Measurements from ENCODE around the gene TMEM222. TPM values are rescaled to one million over a fixed set of nuclear protein-coding genes. Genes with fewer than 3 reads are reported as not detected.

Gene TMEM222
- total and polyA plus RNA-seq, 10 of the 15 experiments (the other 5 are each of a cell fraction or from before 2014, with no cell fraction given) = 3.8 to 43.5 (median 35.4) TPM

- H3K27me3 ChIP-seq (replicated peaks in 1 of 2; ENCODE audit: control insufficient read depth in 2 of 2, insufficient read depth in 2 of 2, low read length in 1 of 2) = peaks cover 0 to 2% of the 10 kb centered on the region in 2 experiments; a peak in 2 of 4 replicates
- H2AFZ ChIP-seq (ENCODE audit: control insufficient read depth, low read depth, low read length) = no peak within 1 kb of the TSS
- BruUV-seq (replicated peaks) = no TSS peak
- SMC1A ChIA-PET (ENCODE audit: uncharacterized antibody, unreplicated experiment) = no interaction called here
- FAIRE-seq = no peak
- RAD21 ChIA-PET (ENCODE audit: unreplicated experiment) = interaction anchor here (1.5 kb wide), 1 partner anchor 18 kb away, joined by 5 read pairs; no protein-coding TSS in a partner anchor
- WGBS (ENCODE audit: insufficient coverage, insufficient replicate concordance, low lambda C conversion rate, missing lambda C conversion rate) = 72% methylated on average over 19 of the region's 43 CpGs
- CTCF ChIA-PET = interaction anchor here (0.6 to 1.8 kb wide), 5 partner anchors 12 to 83 kb away, joined by 3 to 9 read pairs (median 4); no protein-coding TSS in a partner anchor
- H3K4me2 ChIP-seq (ENCODE audit: control insufficient read depth, insufficient read depth) = no peak within 1 kb of the TSS
- no peak within 1 kb of the TSS for H3K9ac ChIP-seq (ENCODE audit: control insufficient read depth, insufficient read depth, low read length)
- no peak for TF ChIP-seq CHD2 (IDR thresholded peaks at IDR 0.05; ENCODE audit: borderline replicate concordance, low read depth, low read length)
- no peak for TF ChIP-seq BHLHE40 (IDR thresholded peaks at IDR 0.05; ENCODE audit: borderline replicate concordance in 1 of 2, low read depth in 2 of 2, low read length in 1 of 2)
- TF ChIP-seq FOS (IDR thresholded peaks at IDR 0.05; ENCODE audit: borderline replicate concordance, extremely low read depth, insufficient read length) = no peak
- TF ChIP-seq ZZZ3 (IDR thresholded peaks at IDR 0.05; ENCODE audit: control insufficient read depth, insufficient read length, low read depth) = no peak
- no peak for TF ChIP-seq HSF1 (IDR thresholded peaks at IDR 0.05; ENCODE audit: low read depth, low read length)
- no peak for TF ChIP-seq USF1 (IDR thresholded peaks at IDR 0.05; ENCODE audit: borderline replicate concordance, extremely low read length, insufficient read depth, low read depth, low read length)
- no peak for TF ChIP-seq SP1 (IDR thresholded peaks at IDR 0.05; ENCODE audit: low read depth, low read length)
- no peak for TF ChIP-seq RUNX3 (IDR thresholded peaks at IDR 0.05; ENCODE audit: low read length)
- TF ChIP-seq CREM (IDR thresholded peaks at IDR 0.05; ENCODE audit: low read depth) = no peak
- TF ChIP-seq, protein P1, sequence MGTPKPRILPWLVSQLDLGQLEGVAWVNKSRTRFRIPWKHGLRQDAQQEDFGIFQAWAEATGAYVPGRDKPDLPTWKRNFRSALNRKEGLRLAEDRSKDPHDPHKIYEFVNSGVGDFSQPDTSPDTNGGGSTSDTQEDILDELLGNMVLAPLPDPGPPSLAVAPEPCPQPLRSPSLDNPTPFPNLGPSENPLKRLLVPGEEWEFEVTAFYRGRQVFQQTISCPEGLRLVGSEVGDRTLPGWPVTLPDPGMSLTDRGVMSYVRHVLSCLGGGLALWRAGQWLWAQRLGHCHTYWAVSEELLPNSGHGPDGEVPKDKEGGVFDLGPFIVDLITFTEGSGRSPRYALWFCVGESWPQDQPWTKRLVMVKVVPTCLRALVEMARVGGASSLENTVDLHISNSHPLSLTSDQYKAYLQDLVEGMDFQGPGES (IDR thresholded peaks at IDR 0.05) = no peak
- TF ChIP-seq CHD4 (IDR thresholded peaks at IDR 0.05) = no peak
- no peak for TF ChIP-seq POLR2AphosphoS2 (IDR thresholded peaks at IDR 0.05; ENCODE audit: low read depth, low read length)
- no peak for TF ChIP-seq ZBED1 (IDR thresholded peaks at IDR 0.05; ENCODE audit: borderline replicate concordance)
- no peak for TF ChIP-seq HDGF (IDR thresholded peaks at IDR 0.05)
- TF ChIP-seq ZNF217 (IDR thresholded peaks at IDR 0.05) = no peak
- TF ChIP-seq NR2F1 (conservative IDR thresholded peaks at IDR 0.05) = no peak
- TF ChIP-seq, protein P2, sequence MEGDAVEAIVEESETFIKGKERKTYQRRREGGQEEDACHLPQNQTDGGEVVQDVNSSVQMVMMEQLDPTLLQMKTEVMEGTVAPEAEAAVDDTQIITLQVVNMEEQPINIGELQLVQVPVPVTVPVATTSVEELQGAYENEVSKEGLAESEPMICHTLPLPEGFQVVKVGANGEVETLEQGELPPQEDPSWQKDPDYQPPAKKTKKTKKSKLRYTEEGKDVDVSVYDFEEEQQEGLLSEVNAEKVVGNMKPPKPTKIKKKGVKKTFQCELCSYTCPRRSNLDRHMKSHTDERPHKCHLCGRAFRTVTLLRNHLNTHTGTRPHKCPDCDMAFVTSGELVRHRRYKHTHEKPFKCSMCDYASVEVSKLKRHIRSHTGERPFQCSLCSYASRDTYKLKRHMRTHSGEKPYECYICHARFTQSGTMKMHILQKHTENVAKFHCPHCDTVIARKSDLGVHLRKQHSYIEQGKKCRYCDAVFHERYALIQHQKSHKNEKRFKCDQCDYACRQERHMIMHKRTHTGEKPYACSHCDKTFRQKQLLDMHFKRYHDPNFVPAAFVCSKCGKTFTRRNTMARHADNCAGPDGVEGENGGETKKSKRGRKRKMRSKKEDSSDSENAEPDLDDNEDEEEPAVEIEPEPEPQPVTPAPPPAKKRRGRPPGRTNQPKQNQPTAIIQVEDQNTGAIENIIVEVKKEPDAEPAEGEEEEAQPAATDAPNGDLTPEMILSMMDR (IDR thresholded peaks at IDR 0.05 in 2 of 3, conservative IDR thresholded peaks at IDR 0.05 in 1 of 3; ENCODE audit: control insufficient read depth in 2 of 3, extremely low read depth in 1 of 3, insufficient read depth in 1 of 3, low read depth in 3 of 3, low read length in 3 of 3) = no peak
- no peaks in the 10 kb centered on the region for H3K79me2 ChIP-seq (ENCODE audit: control insufficient read depth, insufficient read depth, low read length)
- no peaks in the 10 kb centered on the region for H3K9me3 ChIP-seq (replicated peaks; ENCODE audit: control insufficient read depth, insufficient read depth, low read length)
- H4K20me1 ChIP-seq (ENCODE audit: control insufficient read depth, insufficient read depth) = no peaks in the 10 kb centered on the region
- in situ Hi-C loops (cut with MboI) = no loop called here
- no peak within 1 kb of the TSS for H3K27ac ChIP-seq (ENCODE audit: control insufficient read depth, insufficient read depth)
- no peak within 1 kb of the TSS for H3K4me3 ChIP-seq
- POLR2A ChIA-PET = no interaction called here
- no peaks in the 10 kb centered on the region; the same call in 1 of the 2 replicates for H3K4me1 ChIP-seq (ENCODE audit: control insufficient read depth, insufficient read depth, low read length)
- DNase-seq (ENCODE audit: low read depth, low spot score) = no peak
- intact Hi-C loops (cut with micrococcal nuclease; ENCODE audit: unreplicated experiment) = no loop called here
- H3K36me3 ChIP-seq (ENCODE audit: control insufficient read depth in 2 of 2, insufficient read depth in 2 of 2, low read length in 1 of 2) = no peaks in the 10 kb centered on the region
- peak; percentile 54; the same call in 2 of the 3 replicates for ATAC-seq
Measured at GRCh38 chr1:27383039-27383605, 61.2 kb downstream of the TMEM222 start, which contains the start of gene CD164L2. CD164L2 (minus strand) TSS chr1:27383333; CDS start chr1:27383239, 94 bp downstream.

Measured in GM12878 (cell line).